K562 (cell line): ENCODE measurements around the gene CKLF. TPM values are rescaled to one million over a fixed set of nuclear protein-coding genes. Genes with fewer than 3 reads are reported as not detected.

Experiments used
- CBX8 ChIP-seq: fragments of 200-600 bp; sonication (generic); IDR thresholded peaks from 2 replicates; pipeline ENCODE4 v1.6.1; 2012; ENCODE audit warnings: borderline replicate concordance, mixed run types, low read depth, mild to moderate bottlenecking, moderate library complexity, mixed read lengths, low read length, control low read depth, inconsistent platforms; ENCODE audit not compliant: poor library complexity, severe bottlenecking; ENCODE audit errors: extremely low read depth
- CREB3L1 ChIP-seq: fragments of 450-650 bp; IDR thresholded peaks from 2 replicates; pipeline ENCODE4 v1.6.1; 2014; ENCODE audit warnings: low read depth, mild to moderate bottlenecking, moderate library complexity, borderline replicate concordance
- DIDO1 ChIP-seq: fragments of 450-650 bp; IDR thresholded peaks from 2 replicates; pipeline ENCODE4 v1.6.1; 2016; ENCODE audit warnings: low read depth, missing biosample characterization, missing genetic modification characterization
- ETS1 ChIP-seq: conservative IDR thresholded peaks from 2 replicates; pipeline ENCODE4 v1.6.1; 2011; ENCODE audit warnings: low read depth, mild to moderate bottlenecking, low read length; ENCODE audit not compliant: control insufficient read depth
- KLF6 ChIP-seq: fragments of 250-450 bp; sonication (Bioruptor Pico); IDR thresholded peaks from 2 replicates; pipeline ENCODE4 v1.4.0; 2020; ENCODE audit warnings: mild to moderate bottlenecking, moderate library complexity, borderline replicate concordance
- MCM7 ChIP-seq, 2 experiments: fragments of 450-650 bp; IDR thresholded peaks; 2 replicates each; pipeline ENCODE4 v1.6.1; 2016 to 2018
- MNT ChIP-seq, 2 experiments: fragments of 450-650 bp; conservative IDR thresholded peaks; 2 replicates each; pipeline ENCODE4 v1.6.1; 2017; ENCODE audit warnings: mild to moderate bottlenecking in 2 of 2, moderate library complexity in 2 of 2
- NCOA2 ChIP-seq, 2 experiments: fragments of 450-650 bp; IDR thresholded peaks; 2 replicates each; pipeline ENCODE4 v1.6.1; 2018; ENCODE audit warnings: mild to moderate bottlenecking in 2 of 2, moderate library complexity in 1 of 2; ENCODE audit not compliant: partially characterized antibody in 2 of 2
- RBM17 ChIP-seq: fragments of 200-400 bp; formaldehyde crosslinking; IDR thresholded peaks from 2 replicates; pipeline ENCODE4 v1.6.1; 2017; ENCODE audit warnings: low read depth, mild to moderate bottlenecking, low read length, borderline replicate concordance
- RBM25 ChIP-seq: fragments of 200-400 bp; formaldehyde crosslinking; IDR thresholded peaks from 2 replicates; pipeline ENCODE4 v1.6.1; 2018; ENCODE audit warnings: low read length, low read depth, moderate library complexity; ENCODE audit not compliant: severe bottlenecking
- SOX6 ChIP-seq: fragments of 450-650 bp; IDR thresholded peaks from 2 replicates; pipeline ENCODE4 v1.6.1; 2014; ENCODE audit warnings: mild to moderate bottlenecking
- SRSF3 ChIP-seq: fragments of 200-400 bp; formaldehyde crosslinking; IDR thresholded peaks from 2 replicates; pipeline ENCODE4 v1.6.1; 2016; ENCODE audit warnings: mild to moderate bottlenecking, low read length, moderate library complexity; ENCODE audit not compliant: insufficient read depth
- STAT5A ChIP-seq: IDR thresholded peaks from 2 replicates; pipeline ENCODE4 v1.6.1; 2012; ENCODE audit warnings: low read length, inconsistent platforms, borderline replicate concordance
- THAP12 ChIP-seq: fragments of 250-450 bp; sonication (Bioruptor Pico); IDR thresholded peaks from 2 replicates; pipeline ENCODE4 v1.9.0; 2021; ENCODE audit warnings: mild to moderate bottlenecking, inconsistent platforms
- ZNF239 ChIP-seq: fragments of 250-450 bp; sonication (Bioruptor Pico); IDR thresholded peaks from 2 replicates; pipeline ENCODE4 v1.4.0; 2020; ENCODE audit warnings: mild to moderate bottlenecking
- ZNF3 ChIP-seq: fragments of 250-450 bp; sonication (Bioruptor Pico); IDR thresholded peaks from 2 replicates; pipeline ENCODE4 v1.5.0; 2021; ENCODE audit warnings: mild to moderate bottlenecking, moderate library complexity
- ZNF311 ChIP-seq: fragments of 250-450 bp; sonication (Bioruptor Pico); IDR thresholded peaks from 2 replicates; pipeline ENCODE4 v1.4.0; 2020; ENCODE audit warnings: mild to moderate bottlenecking, moderate library complexity
- ZNF699 ChIP-seq: fragments of 250-450 bp; sonication (Bioruptor Pico); IDR thresholded peaks from 2 replicates; pipeline ENCODE4 v1.8.0; 2021; ENCODE audit warnings: mild to moderate bottlenecking, moderate library complexity; ENCODE audit not compliant: insufficient replicate concordance
- polyA plus RNA-seq, 8 experiments: library from polyadenylated mRNA; depleted of rRNA in 4 of 8; stranded (reverse) in 5 of 8; unstranded in 3 of 8; fragments of >200 nt; fragmentation: Nextera tagmentation in 2 of 8; fragmentation: Illumina TruSeq in 1 of 8; extraction: Ambion mirVana in 2 of 8; extraction: Trizol in 1 of 8; gene quantifications; 2 replicates each; pipeline versions ENCODE4 v1.2.1 to v1.2.3, GENCODE V29; 2011 to 2014; ENCODE audit warnings: inconsistent platforms in 1 of 8, missing spikeins in 1 of 8
- total RNA-seq, 7 experiments: library from RNA; depleted of rRNA in 6 of 7; stranded (reverse); fragments of >200 nt in 6 of 7; fragmentation: Illumina TruSeq in 2 of 7; extraction: Trizol in 2 of 7; gene quantifications; 2 replicates each; pipeline versions ENCODE4 v1.2.1 to v1.2.3, GENCODE V29; 2011 to 2021; ENCODE audit warnings: low replicate concordance in 1 of 7
- TF ChIP-seq, protein P1 (sequence below): fragments of 450-650 bp; IDR thresholded peaks from 2 replicates; pipeline ENCODE4 v1.6.1; 2016; ENCODE audit warnings: mild to moderate bottlenecking

CKLF gene
- total and polyA plus RNA-seq, 9 of the 15 experiments (the other 6 are each of a cell fraction or from before 2014, with no cell fraction given), result 84.8 to 322 (median 118) TPM

DNA sequence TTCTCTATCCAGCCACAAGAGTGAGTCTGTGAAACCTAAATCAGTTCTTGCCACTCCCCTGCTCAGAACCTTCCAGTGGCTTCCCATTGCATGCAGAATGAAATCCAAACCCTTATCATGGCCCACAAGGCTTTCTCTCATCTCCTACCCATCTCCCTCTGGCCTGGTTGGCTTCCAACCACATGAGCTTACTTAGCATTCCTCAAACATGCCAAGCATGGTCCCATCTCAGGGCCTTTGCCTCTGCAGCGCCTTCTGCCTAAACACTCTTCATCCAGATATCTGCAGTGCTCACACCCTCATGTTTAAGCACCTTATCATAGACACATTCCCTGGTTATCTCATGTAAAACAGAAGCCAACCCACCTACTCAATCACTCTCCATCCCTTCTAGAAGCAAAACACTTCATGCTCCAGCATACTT is 18.0 kb upstream of the CKLF start (continued):
- TF ChIP-seq CREB3L1 (no peak), DIDO1 (tag) (no peak), KLF6 (CRISPR knock-in tag) (no peak), MNT (conservative IDR thresholded peaks at IDR 0.05) (0 out of 4 replicates have a peak, but pooled peaks of 1 of the 2 experiments have one; percentile 23), ZNF3 (no peak), ZNF311 (CRISPR knock-in tag) (no peak), SOX6 (no peak), ETS1 (no peak), MCM7 (IDR thresholded peaks at IDR 0.05) (no peak), ZNF239 (CRISPR knock-in tag) (peak; percentile 72), STAT5A (0 out of 2 replicates have a peak, but pooled peaks have one; percentile 41), THAP12 (CRISPR knock-in tag) (0 out of 2 replicates have a peak, but pooled peaks have one; percentile 27), ZNF699 (CRISPR knock-in tag) (no peak), RBM25 (no peak), NCOA2 (IDR thresholded peaks at IDR 0.05; ENCODE audit: partially characterized antibody in 2 of 2) (no peak), CBX8 (no peak), RBM17 (no peak), SRSF3 (no peak)
- TF ChIP-seq, protein P1, sequence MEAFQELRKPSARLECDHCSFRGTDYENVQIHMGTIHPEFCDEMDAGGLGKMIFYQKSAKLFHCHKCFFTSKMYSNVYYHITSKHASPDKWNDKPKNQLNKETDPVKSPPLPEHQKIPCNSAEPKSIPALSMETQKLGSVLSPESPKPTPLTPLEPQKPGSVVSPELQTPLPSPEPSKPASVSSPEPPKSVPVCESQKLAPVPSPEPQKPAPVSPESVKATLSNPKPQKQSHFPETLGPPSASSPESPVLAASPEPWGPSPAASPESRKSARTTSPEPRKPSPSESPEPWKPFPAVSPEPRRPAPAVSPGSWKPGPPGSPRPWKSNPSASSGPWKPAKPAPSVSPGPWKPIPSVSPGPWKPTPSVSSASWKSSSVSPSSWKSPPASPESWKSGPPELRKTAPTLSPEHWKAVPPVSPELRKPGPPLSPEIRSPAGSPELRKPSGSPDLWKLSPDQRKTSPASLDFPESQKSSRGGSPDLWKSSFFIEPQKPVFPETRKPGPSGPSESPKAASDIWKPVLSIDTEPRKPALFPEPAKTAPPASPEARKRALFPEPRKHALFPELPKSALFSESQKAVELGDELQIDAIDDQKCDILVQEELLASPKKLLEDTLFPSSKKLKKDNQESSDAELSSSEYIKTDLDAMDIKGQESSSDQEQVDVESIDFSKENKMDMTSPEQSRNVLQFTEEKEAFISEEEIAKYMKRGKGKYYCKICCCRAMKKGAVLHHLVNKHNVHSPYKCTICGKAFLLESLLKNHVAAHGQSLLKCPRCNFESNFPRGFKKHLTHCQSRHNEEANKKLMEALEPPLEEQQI, result no peak
